ENCODE data around the gene PTPRJ.

GRCh38 chr11:48210052-48210451 lies 229.7 kb downstream of the PTPRJ start:
- TF ChIP-seq TAF1 (IDR thresholded peaks at IDR 0.05; ENCODE audit: borderline replicate concordance, low read depth, low read length): no peak
- no peak for TF ChIP-seq POLR2A (IDR thresholded peaks at IDR 0.05; ENCODE audit: low read depth, low read length)
- TF ChIP-seq POLR2AphosphoS5 (IDR thresholded peaks at IDR 0.05; ENCODE audit: low read depth, low read length): no peak

All from GM12892 (cell line).